Loucy (cell line): ENCODE data around the gene ITGB7.

Experiments
- EZH2phosphoT487 ChIP-seq: fragments of 200-600 bp; IDR thresholded peaks from 2 replicates; pipeline ENCODE4 v1.6.1; 2018; ENCODE audit warnings: antibody characterized with exemption, mild to moderate bottlenecking, moderate library complexity, borderline replicate concordance
- TF ChIP-seq, protein P1 (sequence below): fragments of 200-600 bp; sonication (generic); conservative IDR thresholded peaks from 2 replicates; pipeline ENCODE4 v1.5.1; 2014; ENCODE audit warnings: mild to moderate bottlenecking, antibody characterized with exemption, low read length

DNA sequence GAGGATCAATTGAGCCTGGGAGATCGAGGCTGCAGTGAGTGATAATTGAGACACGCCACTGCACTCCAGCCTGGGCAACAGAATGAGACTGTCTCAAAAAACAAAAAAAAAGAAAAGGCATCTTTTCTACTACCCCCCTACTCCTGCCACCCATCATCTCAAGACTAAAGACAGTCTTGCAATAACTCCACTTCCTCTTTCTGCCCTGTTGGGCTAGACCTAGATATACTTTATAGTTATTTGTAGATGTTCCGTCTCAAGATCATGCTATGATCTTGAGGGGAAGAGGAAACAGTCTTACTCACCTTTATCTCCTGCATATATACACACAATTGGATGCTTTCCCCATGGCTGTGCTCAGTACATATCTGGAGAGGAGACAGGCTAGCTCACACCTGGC lies 48.9 kb upstream of the ITGB7 start:
- TF ChIP-seq, protein P1, sequence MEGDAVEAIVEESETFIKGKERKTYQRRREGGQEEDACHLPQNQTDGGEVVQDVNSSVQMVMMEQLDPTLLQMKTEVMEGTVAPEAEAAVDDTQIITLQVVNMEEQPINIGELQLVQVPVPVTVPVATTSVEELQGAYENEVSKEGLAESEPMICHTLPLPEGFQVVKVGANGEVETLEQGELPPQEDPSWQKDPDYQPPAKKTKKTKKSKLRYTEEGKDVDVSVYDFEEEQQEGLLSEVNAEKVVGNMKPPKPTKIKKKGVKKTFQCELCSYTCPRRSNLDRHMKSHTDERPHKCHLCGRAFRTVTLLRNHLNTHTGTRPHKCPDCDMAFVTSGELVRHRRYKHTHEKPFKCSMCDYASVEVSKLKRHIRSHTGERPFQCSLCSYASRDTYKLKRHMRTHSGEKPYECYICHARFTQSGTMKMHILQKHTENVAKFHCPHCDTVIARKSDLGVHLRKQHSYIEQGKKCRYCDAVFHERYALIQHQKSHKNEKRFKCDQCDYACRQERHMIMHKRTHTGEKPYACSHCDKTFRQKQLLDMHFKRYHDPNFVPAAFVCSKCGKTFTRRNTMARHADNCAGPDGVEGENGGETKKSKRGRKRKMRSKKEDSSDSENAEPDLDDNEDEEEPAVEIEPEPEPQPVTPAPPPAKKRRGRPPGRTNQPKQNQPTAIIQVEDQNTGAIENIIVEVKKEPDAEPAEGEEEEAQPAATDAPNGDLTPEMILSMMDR: no peak
- no peak for TF ChIP-seq EZH2phosphoT487
